Measurements from ENCODE around the gene KCNK1. TPM values are rescaled to one million over a fixed set of nuclear protein-coding genes. Genes with fewer than 3 reads are reported as not detected.

KCNK1 gene
- polyA plus RNA-seq, 1 donor from 2014 or later = 1.8 TPM

- H3K36me3 ChIP-seq (ENCODE audit: insufficient read depth, low read length) = no peaks in the 10 kb centered on the region
- no peak overlapping the region for H3K4me3 ChIP-seq (ENCODE audit: low read length)
- H3K9ac ChIP-seq (ENCODE audit: low read length) = no peak overlapping the region
- TF ChIP-seq EP300 (conservative IDR thresholded peaks at IDR 0.05; ENCODE audit: poor library complexity, severe bottlenecking) (no peak), CTCF (IDR thresholded peaks at IDR 0.05; ENCODE audit: poor library complexity, severe bottlenecking) (no peak), EZH2 (IDR thresholded peaks at IDR 0.05; ENCODE audit: borderline replicate concordance, insufficient read depth, low read length, poor library complexity, severe bottlenecking) (no peak), TAF1 (IDR thresholded peaks at IDR 0.05; ENCODE audit: low read depth) (no peak), POLR2AphosphoS5 (IDR thresholded peaks at IDR 0.05) (no peak)
- H3F3A ChIP-seq (ENCODE audit: insufficient read depth, low read length, poor library complexity, severe bottlenecking) = no peaks in the 10 kb centered on the region
- H2AFZ ChIP-seq (ENCODE audit: low read depth, low read length) = no peak overlapping the region
- no peaks in the 10 kb centered on the region for H3K9me2 ChIP-seq (ENCODE audit: insufficient read depth, low read length)
- no peak overlapping the region for H3K4me2 ChIP-seq (ENCODE audit: low read length)
- no peak overlapping the region for H3K27ac ChIP-seq (ENCODE audit: low read length)
- H4K20me1 ChIP-seq (ENCODE audit: insufficient read depth) = no peaks in the 10 kb centered on the region
- H3K79me2 ChIP-seq (replicated peaks; ENCODE audit: insufficient read depth, low read length) = no peaks in the 10 kb centered on the region
- no peaks in the 10 kb centered on the region for H3K9me3 ChIP-seq (ENCODE audit: low read length)
- H3K27me3 ChIP-seq (ENCODE audit: insufficient read depth, low read depth, low read length) = no peaks in the 10 kb centered on the region
Measured at GRCh38 chr1:233673261-233673946, 59.5 kb downstream of the KCNK1 start.

- Histone ChIP-seq H3K9me3 (ENCODE audit: low read length) (no peaks in the 10 kb centered on the region), H2AFZ (ENCODE audit: low read depth, low read length) (no peak overlapping the region), H3K9me2 (ENCODE audit: insufficient read depth, low read length) (no peaks in the 10 kb centered on the region), H3K36me3 (ENCODE audit: insufficient read depth, low read length) (no peaks in the 10 kb centered on the region), H3K79me2 (replicated peaks; ENCODE audit: insufficient read depth, low read length) (no peaks in the 10 kb centered on the region), H3K27me3 (ENCODE audit: insufficient read depth, low read depth, low read length) (no peaks in the 10 kb centered on the region), H3K4me3 (ENCODE audit: low read length) (no peak overlapping the region), H3F3A (ENCODE audit: insufficient read depth, low read length, poor library complexity, severe bottlenecking) (no peaks in the 10 kb centered on the region), H3K4me2 (ENCODE audit: low read length) (no peak overlapping the region), H3K27ac (ENCODE audit: low read length) (no peak overlapping the region), H3K9ac (ENCODE audit: low read length) (no peak overlapping the region), H4K20me1 (ENCODE audit: insufficient read depth) (no peaks in the 10 kb centered on the region)
- TF ChIP-seq EP300 (conservative IDR thresholded peaks at IDR 0.05; ENCODE audit: poor library complexity, severe bottlenecking) = no peak
- TF ChIP-seq POLR2AphosphoS5 (IDR thresholded peaks at IDR 0.05) = no peak
- no peak for TF ChIP-seq MXI1 (conservative IDR thresholded peaks at IDR 0.05; ENCODE audit: poor library complexity, severe bottlenecking)
- no peak for TF ChIP-seq RAD21 (conservative IDR thresholded peaks at IDR 0.05)
- no peak for TF ChIP-seq EZH2 (IDR thresholded peaks at IDR 0.05; ENCODE audit: borderline replicate concordance, insufficient read depth, low read length, poor library complexity, severe bottlenecking)
- no peak for TF ChIP-seq SMC3 (conservative IDR thresholded peaks at IDR 0.05; ENCODE audit: poor library complexity)
- TF ChIP-seq CTCF (IDR thresholded peaks at IDR 0.05; ENCODE audit: poor library complexity, severe bottlenecking) = no peak
- TF ChIP-seq REST (IDR thresholded peaks at IDR 0.05; ENCODE audit: borderline replicate concordance) = no peak
- TF ChIP-seq TAF1 (IDR thresholded peaks at IDR 0.05; ENCODE audit: low read depth) = no peak
Measured at GRCh38 chr1:233673947-233674431, 60.1 kb downstream of the KCNK1 start.
